Tibial nerve (tissue), 4 donors: Measurements from ENCODE around the gene SUB1. TPM values are rescaled to one million over a fixed set of nuclear protein-coding genes. Genes with fewer than 3 reads are reported as not detected.
"Not testable (repeated sequence)": the region's sequence is repeated elsewhere in the genome, so short reads cannot be mapped to it uniquely, and the experiment has no call there.

Source experiments
- DNase-seq, 2 donors: peaks; one replicate each; pipeline ENCODE4 v3.0.0-alpha.2; 2019; ENCODE audit warnings: low spot score in 2 of 2
- H3K27ac ChIP-seq, 4 donors: fragments of 200-600 bp; sonication (generic) in 3 of 4; one replicate each; pipeline ENCODE4 v1.5.1; 2017 to 2019; ENCODE audit warnings: mild to moderate bottlenecking in 1 of 4
- H3K27me3 ChIP-seq, 2 donors: fragments of 200-600 bp; sonication (generic) in 1 of 2; one replicate each; pipeline versions ENCODE4 v1.5.1 to v1.6.0; 2017 to 2019
- H3K36me3 ChIP-seq, 3 donors: fragments of 200-600 bp; sonication (generic); one replicate each; pipeline ENCODE4 v1.5.1; 2018 to 2019
- H3K4me1 ChIP-seq, 4 donors: fragments of 200-600 bp; sonication (generic) in 3 of 4; one replicate each; pipeline ENCODE4 v1.5.1; 2017 to 2019
- H3K4me3 ChIP-seq, 4 donors: fragments of 200-600 bp; sonication (generic) in 3 of 4; one replicate each; pipeline ENCODE4 v1.5.1; 2017 to 2019; ENCODE audit warnings: mild to moderate bottlenecking in 1 of 4, moderate library complexity in 1 of 4
- H3K9me3 ChIP-seq, 4 donors: fragments of 200-600 bp; sonication (generic) in 3 of 4; one replicate each; pipeline ENCODE4 v1.5.1; 2017 to 2019
- EP300 ChIP-seq, 2 donors: sonication (generic); formaldehyde crosslinking; IDR thresholded peaks; one replicate each; pipeline ENCODE4 v1.6.1; 2017; ENCODE audit warnings: antibody characterized with exemption in 2 of 2, mild to moderate bottlenecking in 1 of 2
- POLR2A ChIP-seq, 2 donors: fragments of 450-650 bp; IDR thresholded peaks; one replicate each; pipeline ENCODE4 v1.6.1; 2017; ENCODE audit warnings: antibody characterized with exemption in 2 of 2, mild to moderate bottlenecking in 2 of 2, moderate library complexity in 2 of 2
- WGBS, 2 donors: methylation state at CpG; one replicate each; pipeline ENCODE4 v1.1.5; 2018; 5-methylcytosine and 5-hydroxymethylcytosine counted together
- total RNA-seq, 4 donors: library from RNA; depleted of rRNA; stranded (reverse); fragments of >200 nt; gene quantifications; one replicate each; pipeline ENCODE4 v1.1.0, GENCODE V29; 2016
- TF ChIP-seq, protein P1 (sequence below), 5 experiments: fragments of 200-600 bp in 3 of 5; fragments of 450-650 bp in 2 of 5; sonication (generic) in 3 of 5; IDR thresholded peaks; one replicate each; pipeline ENCODE4 v1.5.1; 2016 to 2019; ENCODE audit warnings: antibody characterized with exemption in 5 of 5, mild to moderate bottlenecking in 3 of 5, moderate library complexity in 2 of 5

SUB1 gene
- 100 to 1,000 TPM in 1 of 4 donors, 10 to 100 TPM in 3; 78.0 to 110 (median 88.6) TPM for total RNA-seq

GRCh38 chr5:32585446-32586275, at the start of gene SUB1:
TSS of gene SUB1 (plus strand) at chr5:32585557. CDS start at chr5:32588513, 2,956 bp downstream.
- peak; percentile 83 to 91 for DNase-seq
- Histone ChIP-seq H3K36me3 (peaks cover 0 to 10% (median 0%) of the 10 kb centered on the region in 3 donors), H3K27me3 (no peaks in the 10 kb centered on the region), H3K4me3 (peak within 1 kb of the TSS; percentile 81 to 99 (median 88)), H3K4me1 (peaks cover 0 to 38% (median 11%) of the 10 kb centered on the region in 4 donors), H3K9me3 (peaks cover 0 to 10% (median 0%) of the 10 kb centered on the region in 4 donors), H3K27ac (peak within 1 kb of the TSS; percentile 95 to 99 (median 99))
- 0 to 1% methylated on average over 76 to 78 of the region's 89 CpGs for WGBS, 2 donors
- peak; percentile 63 to 96 for TF ChIP-seq EP300 (IDR thresholded peaks at IDR 0.05)
- TF ChIP-seq, protein P1, sequence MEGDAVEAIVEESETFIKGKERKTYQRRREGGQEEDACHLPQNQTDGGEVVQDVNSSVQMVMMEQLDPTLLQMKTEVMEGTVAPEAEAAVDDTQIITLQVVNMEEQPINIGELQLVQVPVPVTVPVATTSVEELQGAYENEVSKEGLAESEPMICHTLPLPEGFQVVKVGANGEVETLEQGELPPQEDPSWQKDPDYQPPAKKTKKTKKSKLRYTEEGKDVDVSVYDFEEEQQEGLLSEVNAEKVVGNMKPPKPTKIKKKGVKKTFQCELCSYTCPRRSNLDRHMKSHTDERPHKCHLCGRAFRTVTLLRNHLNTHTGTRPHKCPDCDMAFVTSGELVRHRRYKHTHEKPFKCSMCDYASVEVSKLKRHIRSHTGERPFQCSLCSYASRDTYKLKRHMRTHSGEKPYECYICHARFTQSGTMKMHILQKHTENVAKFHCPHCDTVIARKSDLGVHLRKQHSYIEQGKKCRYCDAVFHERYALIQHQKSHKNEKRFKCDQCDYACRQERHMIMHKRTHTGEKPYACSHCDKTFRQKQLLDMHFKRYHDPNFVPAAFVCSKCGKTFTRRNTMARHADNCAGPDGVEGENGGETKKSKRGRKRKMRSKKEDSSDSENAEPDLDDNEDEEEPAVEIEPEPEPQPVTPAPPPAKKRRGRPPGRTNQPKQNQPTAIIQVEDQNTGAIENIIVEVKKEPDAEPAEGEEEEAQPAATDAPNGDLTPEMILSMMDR (IDR thresholded peaks at IDR 0.05): no peak
- peak; percentile 56 to 85 for TF ChIP-seq POLR2A (IDR thresholded peaks at IDR 0.05)

GRCh38 chr5:32536246-32536645, 49.1 kb upstream of the SUB1 start:
- Histone ChIP-seq H3K27ac (no peak overlapping the region), H3K4me3 (no peak overlapping the region), H3K27me3 (no peaks in the 10 kb centered on the region), H3K9me3 (no peaks in the 10 kb centered on the region), H3K36me3 (no peaks in the 10 kb centered on the region), H3K4me1 (peaks cover 0 to 4% (median 0%) of the 10 kb centered on the region in 4 donors)
- DNase-seq: no peak
- TF ChIP-seq, protein P1 (IDR thresholded peaks at IDR 0.05): no peak
- TF ChIP-seq EP300 (IDR thresholded peaks at IDR 0.05) (no peak), POLR2A (IDR thresholded peaks at IDR 0.05) (no peak)
- WGBS, 2 donors: 77 to 82% methylated on average over 4 of the region's 4 CpGs

- not testable (repeated sequence) for H3K27ac ChIP-seq, H3K27me3 ChIP-seq, H3K9me3 ChIP-seq, H3K4me3 ChIP-seq, DNase-seq, H3K4me1 ChIP-seq, H3K36me3 ChIP-seq
- 78 to 82% methylated on average over 7 of the region's 7 CpGs for WGBS, 2 donors
Observed at GRCh38 chr5:32537437-32538029, 47.8 kb upstream of the SUB1 start.

- no peak overlapping the region for H3K27ac ChIP-seq
- no peaks in the 10 kb centered on the region for H3K9me3 ChIP-seq
- no peak overlapping the region for H3K4me3 ChIP-seq
- H3K36me3 ChIP-seq: no peaks in the 10 kb centered on the region
- TF ChIP-seq, protein P1 (IDR thresholded peaks at IDR 0.05): no peak
- TF ChIP-seq EP300 (IDR thresholded peaks at IDR 0.05): no peak
- TF ChIP-seq POLR2A (IDR thresholded peaks at IDR 0.05): no peak
- DNase-seq: no peak
- H3K27me3 ChIP-seq: no peaks in the 10 kb centered on the region
- WGBS, 2 donors: 77 to 78% methylated on average over 7 of the region's 7 CpGs
- no peaks in the 10 kb centered on the region for H3K4me1 ChIP-seq
Observed at GRCh38 chr5:32538031-32538547, 47.3 kb upstream of the SUB1 start.

GRCh38 chr5:32539981-32540845, 45.1 kb upstream of the SUB1 start:
- Histone ChIP-seq H3K9me3 (no peaks in the 10 kb centered on the region), H3K4me3 (no peak overlapping the region), H3K4me1 (no peaks in the 10 kb centered on the region), H3K27ac (no peak overlapping the region), H3K36me3 (no peaks in the 10 kb centered on the region), H3K27me3 (no peaks in the 10 kb centered on the region)
- no peak for DNase-seq
- WGBS, 2 donors: 81 to 83% methylated on average over 6 of the region's 6 CpGs
- TF ChIP-seq POLR2A (IDR thresholded peaks at IDR 0.05) (no peak), EP300 (IDR thresholded peaks at IDR 0.05) (no peak)
- TF ChIP-seq, protein P1 (IDR thresholded peaks at IDR 0.05): no peak
